ENCODE measurements around the gene FSTL5. TPM values are rescaled to one million over a fixed set of nuclear protein-coding genes. Genes with fewer than 3 reads are reported as not detected.

The FSTL5 gene
- total and polyA plus RNA-seq, 9 of the 15 experiments (the other 6 are each of a cell fraction or from before 2014, with no cell fraction given), result 0.09 to 3.1 (median 0.50) TPM; not detected in 1

DNA sequence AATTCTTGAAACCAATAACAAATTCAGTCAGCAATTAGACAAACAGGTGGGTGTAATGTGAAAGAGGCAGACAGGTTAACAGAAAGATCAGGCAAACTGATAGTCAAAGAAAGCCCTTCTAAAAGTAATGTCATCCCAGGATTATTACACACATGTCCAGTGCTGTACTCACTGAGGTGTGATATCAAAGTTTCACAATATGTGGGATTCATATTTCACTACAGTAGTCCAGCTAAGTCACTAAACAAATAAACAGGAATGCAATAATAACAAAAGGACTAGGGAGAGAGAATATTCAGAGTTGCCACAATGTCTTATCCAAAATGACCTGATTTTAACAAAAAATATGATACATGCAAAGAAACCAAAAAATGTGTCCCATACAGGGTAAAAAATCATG, 787.5 kb downstream of the FSTL5 start:
- H3K4me3 ChIP-seq, result no peak overlapping the region

DNA sequence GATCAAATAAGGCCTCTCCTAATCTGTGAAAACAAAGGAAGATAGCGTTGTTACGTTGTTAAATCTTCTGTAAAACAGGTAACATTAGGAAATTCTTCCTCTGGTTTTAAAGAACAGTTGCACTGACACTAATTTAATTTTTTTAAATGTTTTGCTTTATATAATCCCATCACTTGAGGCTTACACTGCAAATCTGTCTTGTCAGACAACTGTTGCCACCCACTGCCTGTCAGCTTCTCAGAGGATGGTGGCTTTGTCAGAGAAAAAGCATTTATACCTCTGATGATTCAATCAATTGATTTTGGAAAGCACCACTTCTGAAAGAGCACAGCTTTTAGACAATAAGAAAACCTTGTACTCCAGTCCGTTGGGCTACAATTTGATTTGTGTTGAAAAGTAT, 799.1 kb downstream of the FSTL5 start:
- intact Hi-C loops (cut with micrococcal nuclease), result no loop called here
- no TSS peak for BruUV-seq (replicated peaks)
- TF ChIP-seq CREM (IDR thresholded peaks at IDR 0.05; ENCODE audit: low read depth), result no peak
- TF ChIP-seq TCF3 (CRISPR knock-in tag; IDR thresholded peaks at IDR 0.05), result no peak
- TF ChIP-seq, protein P1, sequence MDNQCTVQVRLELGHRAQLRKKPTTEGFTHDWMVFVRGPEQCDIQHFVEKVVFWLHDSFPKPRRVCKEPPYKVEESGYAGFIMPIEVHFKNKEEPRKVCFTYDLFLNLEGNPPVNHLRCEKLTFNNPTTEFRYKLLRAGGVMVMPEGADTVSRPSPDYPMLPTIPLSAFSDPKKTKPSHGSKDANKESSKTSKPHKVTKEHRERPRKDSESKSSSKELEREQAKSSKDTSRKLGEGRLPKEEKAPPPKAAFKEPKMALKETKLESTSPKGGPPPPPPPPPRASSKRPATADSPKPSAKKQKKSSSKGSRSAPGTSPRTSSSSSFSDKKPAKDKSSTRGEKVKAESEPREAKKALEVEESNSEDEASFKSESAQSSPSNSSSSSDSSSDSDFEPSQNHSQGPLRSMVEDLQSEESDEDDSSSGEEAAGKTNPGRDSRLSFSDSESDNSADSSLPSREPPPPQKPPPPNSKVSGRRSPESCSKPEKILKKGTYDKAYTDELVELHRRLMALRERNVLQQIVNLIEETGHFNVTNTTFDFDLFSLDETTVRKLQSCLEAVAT (IDR thresholded peaks at IDR 0.05), result no peak
- no peak for TF ChIP-seq CREB1 (IDR thresholded peaks at IDR 0.05)
- no peak for TF ChIP-seq CREB1 (CRISPR knock-in tag; IDR thresholded peaks at IDR 0.05)
- no peak for TF ChIP-seq CHD2 (IDR thresholded peaks at IDR 0.05; ENCODE audit: low read depth, low read length)
- TF ChIP-seq PPARD (CRISPR knock-in tag; IDR thresholded peaks at IDR 0.05), result no peak
- TF ChIP-seq SREBF1 (IDR thresholded peaks at IDR 0.05; ENCODE audit: borderline replicate concordance, low read depth, low read length), result no peak
- no peak for TF ChIP-seq HCFC1 (IDR thresholded peaks at IDR 0.05; ENCODE audit: low read depth, low read length)
- no peak for TF ChIP-seq NFE2L1 (tag; IDR thresholded peaks at IDR 0.05; ENCODE audit: borderline replicate concordance, low read depth)
- no peak for TF ChIP-seq FOXK1 (CRISPR knock-in tag; IDR thresholded peaks at IDR 0.05; ENCODE audit: borderline replicate concordance)
- TF ChIP-seq MXI1 (IDR thresholded peaks at IDR 0.05; ENCODE audit: low read depth, low read length), result no peak
- no peak for TF ChIP-seq ZNF23 (CRISPR knock-in tag; IDR thresholded peaks at IDR 0.05)
- no peak for TF ChIP-seq MED1 (CRISPR knock-in tag; IDR thresholded peaks at IDR 0.05; ENCODE audit: borderline replicate concordance)

More for the DNA sequence above, 787.5 kb downstream of the FSTL5 start:
- Histone ChIP-seq H3K4me2 (ENCODE audit: insufficient read depth, low read length) (no peak overlapping the region), H3K27ac (ENCODE audit: extremely low read depth, low read depth, low read length) (no peak overlapping the region), H3K4me1 (replicated peaks in 1 of 2; ENCODE audit: control insufficient read depth in 2 of 2, insufficient read depth in 2 of 2, low read length in 2 of 2) (no peaks in the 10 kb centered on the region), H3K27me3 (ENCODE audit: control insufficient read depth in 2 of 2, insufficient read depth in 2 of 2, low read length in 2 of 2) (no peaks in the 10 kb centered on the region), H2AFZ (ENCODE audit: low read depth, low read length) (no peak overlapping the region), H3K79me2 (ENCODE audit: control insufficient read depth, insufficient read depth, low read length) (no peaks in the 10 kb centered on the region), H3K9me1 (ENCODE audit: control insufficient read depth, insufficient read depth, low read length) (no peaks in the 10 kb centered on the region), H3K36me3 (ENCODE audit: control insufficient read depth, insufficient read depth, low read length) (no peaks in the 10 kb centered on the region), H4K20me1 (replicated peaks; ENCODE audit: control insufficient read depth, insufficient read depth, low read length) (no peaks in the 10 kb centered on the region), H3K9me3 (replicated peaks; ENCODE audit: control insufficient read depth, insufficient read depth, low read depth, low read length) (no peaks in the 10 kb centered on the region), H3K9ac (ENCODE audit: insufficient read depth in 1 of 2, low read depth in 2 of 2, low read length in 2 of 2) (no peak overlapping the region)
- ATAC-seq (no peak), DNase-seq (ENCODE audit: extremely low read depth in 1 of 4, low spot score in 3 of 4) (no peak), FAIRE-seq (no peak)
- ChIA-PET POLR2A (no interaction called here), CTCF (ENCODE audit: low intra/inter-chr PET ratio) (no interaction called here)
- BruUV-seq (replicated peaks), result no TSS peak
- TF ChIP-seq MAFG (tag; conservative IDR thresholded peaks at IDR 0.05) (no peak), ZNF79 (CRISPR knock-in tag; IDR thresholded peaks at IDR 0.05; ENCODE audit: low read depth) (no peak), ZNF316 (IDR thresholded peaks at IDR 0.05) (no peak), SIX5 (IDR thresholded peaks at IDR 0.05; ENCODE audit: borderline replicate concordance in 1 of 2, insufficient read depth in 1 of 2, low read depth in 1 of 2, low read length in 2 of 2) (no peak), TOE1 (IDR thresholded peaks at IDR 0.05; ENCODE audit: borderline replicate concordance) (no peak), TOE1 (CRISPR knock-in tag; IDR thresholded peaks at IDR 0.05; ENCODE audit: borderline replicate concordance, low read depth) (no peak), POLR2H (tag; IDR thresholded peaks at IDR 0.05; ENCODE audit: low read depth) (no peak)
- intact Hi-C loops (cut with micrococcal nuclease), result no loop called here
- in situ Hi-C loops (cut with MboI), result no loop called here

More for the DNA sequence above, 799.1 kb downstream of the FSTL5 start:
- Histone ChIP-seq H3K4me2 (ENCODE audit: insufficient read depth, low read length) (no peak overlapping the region), H3K4me1 (replicated peaks in 1 of 2; ENCODE audit: control insufficient read depth in 2 of 2, insufficient read depth in 2 of 2, low read length in 2 of 2) (no peaks in the 10 kb centered on the region), H3K27me3 (ENCODE audit: control insufficient read depth in 2 of 2, insufficient read depth in 2 of 2, low read length in 2 of 2) (no peaks in the 10 kb centered on the region), H3K9ac (ENCODE audit: insufficient read depth in 1 of 2, low read depth in 2 of 2, low read length in 2 of 2) (no peak overlapping the region), H4K20me1 (replicated peaks; ENCODE audit: control insufficient read depth, insufficient read depth, low read length) (no peaks in the 10 kb centered on the region), H3K9me3 (replicated peaks; ENCODE audit: control insufficient read depth, insufficient read depth, low read depth, low read length) (no peaks in the 10 kb centered on the region), H3K79me2 (ENCODE audit: control insufficient read depth, insufficient read depth, low read length) (no peaks in the 10 kb centered on the region), H3K27ac (ENCODE audit: extremely low read depth, low read depth, low read length) (no peak overlapping the region), H3K36me3 (ENCODE audit: control insufficient read depth, insufficient read depth, low read length) (no peaks in the 10 kb centered on the region), H2AFZ (ENCODE audit: low read depth, low read length) (no peak overlapping the region), H3K4me3 (no peak overlapping the region), H3K9me1 (ENCODE audit: control insufficient read depth, insufficient read depth, low read length) (no peaks in the 10 kb centered on the region)
- ChIA-PET POLR2A (no interaction called here), CTCF (ENCODE audit: low intra/inter-chr PET ratio) (no interaction called here)
- in situ Hi-C loops (cut with MboI), result no loop called here
- ATAC-seq (no peak), DNase-seq (ENCODE audit: extremely low read depth in 1 of 4, low spot score in 3 of 4) (no peak), FAIRE-seq (no peak)
- 0% methylated on average over 2 of the region's 3 CpGs for WGBS (ENCODE audit: insufficient coverage, low coverage, missing lambda C conversion rate)
